Right atrium auricular region (tissue), 2 donors: ENCODE data around the gene KMT5C. TPM values are rescaled to one million over a fixed set of nuclear protein-coding genes. Genes with fewer than 3 reads are reported as not detected.

ENCODE experiments used
- DNase-seq: peaks from one replicate; pipeline ENCODE4 v3.0.0-alpha.2; 2019; ENCODE audit warnings: low spot score
- H3K27ac ChIP-seq, 2 donors: fragments of 200-600 bp; sonication (generic); 1 replicate in 1 of 2; 2 replicates in 1 of 2; pipeline ENCODE4 v1.5.1; 2016 to 2019
- H3K27me3 ChIP-seq, 2 donors: fragments of 200-600 bp; sonication (generic); one replicate each; pipeline versions ENCODE4 v1.5.1 to v1.6.0; 2017 to 2019
- H3K36me3 ChIP-seq: fragments of 200-600 bp; sonication (generic); one replicate; pipeline ENCODE4 v1.5.1; 2016
- H3K4me1 ChIP-seq, 2 donors: fragments of 200-600 bp; sonication (generic); one replicate each; pipeline versions ENCODE4 v1.5.1 to v1.6.0; 2017 to 2019
- H3K4me3 ChIP-seq, 2 donors: fragments of 200-600 bp; sonication (generic); 1 replicate in 1 of 2; 2 replicates in 1 of 2; pipeline ENCODE4 v1.5.1; 2017 to 2019; ENCODE audit warnings: mild to moderate bottlenecking in 1 of 2, moderate library complexity in 1 of 2
- H3K9me3 ChIP-seq, 2 donors: fragments of 200-600 bp; sonication (generic); one replicate each; pipeline ENCODE4 v1.5.1; 2019
- total RNA-seq, 2 donors: library from RNA; depleted of rRNA; stranded (reverse); fragments of >200 nt; gene quantifications; one replicate each; pipeline ENCODE4 v1.1.0, GENCODE V29; 2016
- TF ChIP-seq, protein P1 (sequence below), 2 donors: fragments of 200-600 bp; sonication (generic); IDR thresholded peaks; one replicate each; pipeline ENCODE4 v1.5.1; 2019; ENCODE audit warnings: antibody characterized with exemption in 2 of 2

KMT5C gene
- total RNA-seq, 2 donors from 2014 or later = 2.4 to 3.3 TPM

DNA sequence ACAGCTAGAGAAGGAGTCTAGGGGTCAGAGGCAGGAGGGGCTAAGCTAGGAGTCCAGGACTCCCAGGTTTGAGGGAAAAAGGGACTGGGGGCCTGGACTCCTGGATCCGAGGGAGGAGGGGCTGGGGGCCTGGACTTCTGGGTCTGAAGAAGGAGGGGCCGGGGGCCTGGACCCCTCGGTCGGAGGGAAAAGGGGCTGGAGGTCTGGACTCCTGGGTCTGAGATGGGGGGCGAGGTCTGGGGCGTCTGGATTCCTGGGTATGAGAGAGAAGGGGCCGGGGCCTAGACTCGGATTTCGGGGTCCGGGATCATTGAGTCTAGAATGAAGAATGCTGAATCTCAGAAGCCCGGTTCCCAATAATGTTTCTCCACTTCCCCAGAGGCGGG, 37.4 kb upstream of the KMT5C start:
- no peaks in the 10 kb centered on the region for H3K27me3 ChIP-seq
- no peaks in the 10 kb centered on the region for H3K9me3 ChIP-seq
- TF ChIP-seq, protein P1, sequence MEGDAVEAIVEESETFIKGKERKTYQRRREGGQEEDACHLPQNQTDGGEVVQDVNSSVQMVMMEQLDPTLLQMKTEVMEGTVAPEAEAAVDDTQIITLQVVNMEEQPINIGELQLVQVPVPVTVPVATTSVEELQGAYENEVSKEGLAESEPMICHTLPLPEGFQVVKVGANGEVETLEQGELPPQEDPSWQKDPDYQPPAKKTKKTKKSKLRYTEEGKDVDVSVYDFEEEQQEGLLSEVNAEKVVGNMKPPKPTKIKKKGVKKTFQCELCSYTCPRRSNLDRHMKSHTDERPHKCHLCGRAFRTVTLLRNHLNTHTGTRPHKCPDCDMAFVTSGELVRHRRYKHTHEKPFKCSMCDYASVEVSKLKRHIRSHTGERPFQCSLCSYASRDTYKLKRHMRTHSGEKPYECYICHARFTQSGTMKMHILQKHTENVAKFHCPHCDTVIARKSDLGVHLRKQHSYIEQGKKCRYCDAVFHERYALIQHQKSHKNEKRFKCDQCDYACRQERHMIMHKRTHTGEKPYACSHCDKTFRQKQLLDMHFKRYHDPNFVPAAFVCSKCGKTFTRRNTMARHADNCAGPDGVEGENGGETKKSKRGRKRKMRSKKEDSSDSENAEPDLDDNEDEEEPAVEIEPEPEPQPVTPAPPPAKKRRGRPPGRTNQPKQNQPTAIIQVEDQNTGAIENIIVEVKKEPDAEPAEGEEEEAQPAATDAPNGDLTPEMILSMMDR (IDR thresholded peaks at IDR 0.05) = no peak
- H3K4me3 ChIP-seq = peak overlapping the region in 1 of 2 donors; percentile 42
- H3K4me1 ChIP-seq = peaks cover 0 to 10% of the 10 kb centered on the region in 2 donors
- peaks cover 23% of the 10 kb centered on the region for H3K36me3 ChIP-seq
- no peak for DNase-seq
- no peak overlapping the region for H3K27ac ChIP-seq

DNA sequence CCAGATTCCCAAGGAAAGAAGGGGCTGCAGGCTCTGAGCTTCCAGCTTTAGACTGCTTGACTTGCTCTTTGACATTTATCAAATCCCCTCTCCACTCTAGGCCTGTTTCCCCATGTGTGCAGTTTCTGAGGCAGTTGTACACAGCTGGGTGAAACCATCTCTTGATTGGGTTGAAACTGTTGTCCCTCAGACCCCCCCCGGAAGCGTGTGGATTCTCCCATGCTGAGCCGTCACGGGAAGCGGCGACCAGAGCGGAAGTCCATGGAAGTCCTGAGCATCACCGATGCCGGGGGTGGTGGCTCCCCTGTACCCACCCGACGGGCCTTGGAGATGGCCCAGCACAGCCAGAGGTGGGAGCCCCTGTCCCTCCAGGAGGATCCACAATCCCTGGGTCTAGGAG, 36.2 kb upstream of the KMT5C start:
- H3K27me3 ChIP-seq = no peaks in the 10 kb centered on the region
- DNase-seq = no peak
- H3K36me3 ChIP-seq = peaks cover 24% of the 10 kb centered on the region
- H3K4me3 ChIP-seq = no peak overlapping the region
- TF ChIP-seq, protein P1 (IDR thresholded peaks at IDR 0.05) = no peak
- H3K4me1 ChIP-seq = peaks cover 0 to 10% of the 10 kb centered on the region in 2 donors
- no peak overlapping the region for H3K27ac ChIP-seq
- no peaks in the 10 kb centered on the region for H3K9me3 ChIP-seq

DNA sequence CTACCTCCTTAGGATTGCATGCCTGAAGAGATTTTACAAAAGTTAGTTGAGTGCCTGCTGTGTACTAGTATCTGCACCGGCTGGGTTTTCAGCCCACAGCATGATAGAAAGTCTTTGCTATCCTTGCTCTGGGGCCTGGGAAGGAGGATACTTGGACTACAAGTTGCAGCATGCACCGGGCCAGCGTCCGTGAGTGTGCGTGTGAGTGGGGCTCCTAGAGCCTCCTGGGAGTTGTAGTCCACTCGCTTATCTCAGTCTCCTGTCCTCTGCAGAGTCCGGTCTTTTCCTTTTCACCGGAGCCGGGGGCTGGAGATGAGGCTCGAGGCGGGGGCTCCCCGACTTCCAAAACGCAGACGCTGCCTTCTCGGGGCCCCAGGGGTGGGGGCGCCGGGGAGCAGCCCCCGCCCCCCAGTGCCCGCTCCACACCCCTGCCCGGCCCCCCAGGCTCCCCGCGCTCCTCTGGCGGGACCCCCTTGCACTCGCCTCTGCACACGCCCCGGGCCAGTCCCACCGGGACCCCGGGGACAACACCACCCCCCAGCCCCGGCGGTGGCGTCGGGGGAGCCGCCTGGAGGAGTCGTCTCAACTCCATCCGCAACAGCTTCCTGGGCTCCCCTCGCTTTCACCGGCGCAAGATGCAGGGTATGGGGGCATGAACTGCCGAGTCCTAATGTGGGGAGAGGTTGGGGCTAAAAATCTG, 35.2 kb upstream of the KMT5C start:
- Histone ChIP-seq H3K9me3 (no peaks in the 10 kb centered on the region), H3K36me3 (peaks cover 26% of the 10 kb centered on the region), H3K4me3 (no peak overlapping the region), H3K27me3 (no peaks in the 10 kb centered on the region), H3K27ac (no peak overlapping the region), H3K4me1 (peaks cover 0 to 10% of the 10 kb centered on the region in 2 donors)
- DNase-seq = no peak
- TF ChIP-seq, protein P1 (IDR thresholded peaks at IDR 0.05) = no peak

DNA sequence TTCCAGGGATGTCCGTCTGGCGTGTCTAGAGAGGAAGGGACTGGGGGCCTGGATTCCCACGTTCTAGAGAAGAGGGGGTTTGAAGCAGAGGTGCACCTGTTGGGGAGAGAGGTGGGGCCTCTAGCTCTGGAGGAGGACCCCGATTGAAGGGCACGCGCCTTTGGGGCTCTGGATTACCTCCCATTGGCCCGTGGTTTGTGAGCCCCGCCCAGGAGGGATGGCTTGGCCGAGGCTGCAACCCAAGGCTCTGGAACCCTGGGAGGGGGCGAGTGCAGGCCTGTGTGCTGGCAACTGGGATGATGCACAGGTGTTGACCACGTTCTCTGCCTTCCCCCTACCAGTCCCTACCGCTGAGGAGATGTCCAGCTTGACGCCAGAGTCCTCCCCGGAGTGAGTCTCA, 34.7 kb upstream of the KMT5C start:
- DNase-seq = no peak
- Histone ChIP-seq H3K4me3 (no peak overlapping the region), H3K27me3 (no peaks in the 10 kb centered on the region), H3K27ac (no peak overlapping the region), H3K4me1 (peaks cover 0 to 10% of the 10 kb centered on the region in 2 donors), H3K9me3 (no peaks in the 10 kb centered on the region), H3K36me3 (peaks cover 31% of the 10 kb centered on the region)
- TF ChIP-seq, protein P1 (IDR thresholded peaks at IDR 0.05) = no peak

DNA sequence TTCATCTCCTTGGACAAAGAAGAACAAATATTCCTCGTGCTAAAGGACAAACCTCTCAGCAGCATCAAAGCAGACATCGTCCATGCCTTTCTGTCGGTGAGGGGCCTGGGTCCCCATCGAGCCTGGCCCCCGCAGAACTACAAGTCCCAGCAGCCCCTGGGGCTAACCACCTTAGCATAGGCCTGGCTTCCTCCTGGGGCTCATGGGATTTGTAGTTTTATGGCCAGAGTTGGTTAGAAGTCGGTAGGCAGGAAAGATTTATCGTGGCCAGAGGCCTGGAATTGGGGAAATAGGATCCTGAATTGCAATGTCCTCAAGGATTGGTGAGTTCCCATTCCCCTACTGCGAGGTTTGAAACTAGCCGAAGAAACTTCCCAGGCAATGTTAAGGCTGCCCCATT, 34.2 kb upstream of the KMT5C start:
- no peak overlapping the region for H3K27ac ChIP-seq
- no peaks in the 10 kb centered on the region for H3K9me3 ChIP-seq
- TF ChIP-seq, protein P1 (IDR thresholded peaks at IDR 0.05) = no peak
- no peak overlapping the region for H3K4me3 ChIP-seq
- H3K36me3 ChIP-seq = peaks cover 32% of the 10 kb centered on the region
- H3K27me3 ChIP-seq = no peaks in the 10 kb centered on the region
- DNase-seq = no peak
- H3K4me1 ChIP-seq = peaks cover 0 to 10% of the 10 kb centered on the region in 2 donors
